ENCODE results near the gene RAB13. TPM values are rescaled to one million over a fixed set of nuclear protein-coding genes. Genes with fewer than 3 reads are reported as not detected.

Gene RAB13
- total and polyA plus RNA-seq, 2 of the 13 experiments (the other 11 are each of a cell fraction or from before 2014, with no cell fraction given) = 15.9 to 24.7 TPM

DNA sequence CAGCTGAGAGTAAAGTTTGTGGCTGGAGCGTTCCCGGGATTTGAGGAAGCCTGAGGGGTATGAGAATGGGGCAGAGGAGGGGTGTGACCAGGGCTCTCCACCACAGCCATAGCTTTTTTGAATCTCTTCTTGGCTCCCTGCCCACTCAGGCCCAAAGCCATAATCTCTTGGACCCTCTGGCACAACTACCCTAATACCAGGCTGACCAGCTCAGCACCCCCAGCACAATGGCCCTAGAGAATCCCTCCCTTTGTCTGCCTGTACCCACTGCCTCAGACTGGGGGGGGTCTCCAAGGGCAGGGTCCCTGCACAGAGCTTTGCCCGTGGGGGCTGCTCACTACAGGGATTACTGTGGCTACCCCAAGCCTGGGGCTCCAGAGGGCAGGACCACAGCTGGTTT, 47.1 kb downstream of the RAB13 start:
- Histone ChIP-seq H3K27me3 (ENCODE audit: control insufficient read depth in 1 of 2, insufficient read depth in 2 of 2, low read length in 2 of 2) (no peaks in the 10 kb centered on the region), H3K27ac (ENCODE audit: extremely low read length, insufficient read depth, low read length) (no peak overlapping the region), H3K79me2 (ENCODE audit: insufficient read depth, low read length) (no peaks in the 10 kb centered on the region), H3K36me3 (replicated peaks in 1 of 2; ENCODE audit: control insufficient read depth in 1 of 2, insufficient read depth in 2 of 2, low read length in 2 of 2) (peaks cover 23 to 57% of the 10 kb centered on the region in 2 experiments), H3K4me2 (ENCODE audit: low read depth, low read length) (no peak overlapping the region), H2AFZ (ENCODE audit: low read length) (no peak overlapping the region), H3K4me1 (ENCODE audit: insufficient read depth, low read length) (peaks cover 15% of the 10 kb centered on the region), H4K20me1 (ENCODE audit: insufficient read depth, low read length) (no peaks in the 10 kb centered on the region), H3K4me3 (replicated peaks in 1 of 3; ENCODE audit: insufficient read depth in 1 of 3, low read depth in 2 of 3, low read length in 3 of 3) (no peak overlapping the region), H3K9me3 (ENCODE audit: low read length) (no peaks in the 10 kb centered on the region), H3K9ac (ENCODE audit: insufficient read depth, low read depth, low read length) (no peak overlapping the region)
- ChIA-PET POLR2A (interaction anchor here (0.6 to 1.8 kb wide), 4 partner anchors 9 to 28 kb away, joined by 3 to 5 read pairs (median 4); partner anchors contain the start of gene CREB3L4), CTCF (ENCODE audit: low intra/inter-chr PET ratio, low total read pairs) (no interaction called here)
- intact Hi-C loops (cut with micrococcal nuclease; ENCODE audit: unreplicated experiment) = no loop called here
- WGBS (ENCODE audit: low lambda C conversion rate) = 94% methylated on average over 2 of the region's 3 CpGs
- FAIRE-seq = no peak
- ATAC-seq = no peak
- TF ChIP-seq KMT2B (CRISPR knock-in tag; IDR thresholded peaks at IDR 0.05) = no peak
- no peak for DNase-seq (ENCODE audit: low spot score)
- in situ Hi-C loops (cut with HindIII; ENCODE audit: extremely low pct_ligation_motif_present, low pct_unique_long_range_greater_than_20kb) = no loop called here
- no TSS peak for BruUV-seq (replicated peaks)

DNA sequence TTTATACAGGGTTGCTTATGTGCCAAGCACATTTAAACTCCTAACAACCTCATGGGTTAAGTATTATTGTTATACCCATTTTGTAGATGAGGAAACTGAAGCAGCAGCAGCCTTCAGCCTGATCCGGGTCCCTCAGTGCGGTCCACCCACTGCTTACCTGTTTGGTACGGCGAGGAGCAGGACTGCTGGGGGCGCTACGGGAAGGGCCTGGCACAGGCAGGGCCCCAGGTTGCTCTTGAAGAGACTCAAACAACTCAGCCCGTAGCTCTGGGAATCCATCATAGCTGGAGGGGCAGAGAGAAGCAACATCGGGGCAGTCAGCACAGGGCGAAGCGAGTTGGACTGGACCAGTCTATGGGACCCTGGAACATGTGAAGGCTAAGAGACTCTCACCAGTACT, 48.8 kb downstream of the RAB13 start:
- H3K9me3 ChIP-seq (ENCODE audit: low read length) = no peaks in the 10 kb centered on the region
- TF ChIP-seq ZNF629 (CRISPR knock-in tag; conservative IDR thresholded peaks at IDR 0.05) (peak; percentile 34; the same call in 1 of the 2 replicates), MIXL1 (CRISPR knock-in tag; IDR thresholded peaks at IDR 0.05) (no peak), SMARCC2 (IDR thresholded peaks at IDR 0.05) (no peak), PTBP1 (IDR thresholded peaks at IDR 0.05; ENCODE audit: low read depth, low read length, poor library complexity, severe bottlenecking) (no peak)
- CTCF ChIA-PET (ENCODE audit: low intra/inter-chr PET ratio, low total read pairs) = no interaction called here
- 100% methylated on average over 6 of the region's 10 CpGs for WGBS (ENCODE audit: low lambda C conversion rate)
- in situ Hi-C loops (cut with HindIII; ENCODE audit: extremely low pct_ligation_motif_present, low pct_unique_long_range_greater_than_20kb) (no loop called here), intact Hi-C loops (cut with micrococcal nuclease; ENCODE audit: unreplicated experiment) (no loop called here)
- H3K4me2 ChIP-seq (ENCODE audit: low read depth, low read length) = no peak overlapping the region
- H3K27ac ChIP-seq (ENCODE audit: extremely low read length, insufficient read depth, low read length) = no peak overlapping the region
- POLR2A ChIA-PET = no interaction called here
- ATAC-seq = no peak
- no peak for DNase-seq (ENCODE audit: low spot score)
- no peaks in the 10 kb centered on the region for H3K4me1 ChIP-seq (ENCODE audit: insufficient read depth, low read length)
- no peak overlapping the region for H3K9ac ChIP-seq (ENCODE audit: insufficient read depth, low read depth, low read length)
- FAIRE-seq = no peak
- no peaks in the 10 kb centered on the region for H3K79me2 ChIP-seq (ENCODE audit: insufficient read depth, low read length)
- H3K27me3 ChIP-seq (ENCODE audit: control insufficient read depth in 1 of 2, insufficient read depth in 2 of 2, low read length in 2 of 2) = no peaks in the 10 kb centered on the region
- H3K36me3 ChIP-seq (replicated peaks in 1 of 2; ENCODE audit: control insufficient read depth in 1 of 2, insufficient read depth in 2 of 2, low read length in 2 of 2) = peaks cover 25 to 62% of the 10 kb centered on the region in 2 experiments
- no peak overlapping the region for H2AFZ ChIP-seq (ENCODE audit: low read length)
- no peak overlapping the region for H3K4me3 ChIP-seq (replicated peaks in 1 of 3; ENCODE audit: insufficient read depth in 1 of 3, low read depth in 2 of 3, low read length in 3 of 3)
- no peaks in the 10 kb centered on the region for H4K20me1 ChIP-seq (ENCODE audit: insufficient read depth, low read length)
- no TSS peak for BruUV-seq (replicated peaks)
